H1 (cell line): ENCODE data around the gene B9D1. TPM values are rescaled to one million over a fixed set of nuclear protein-coding genes. Genes with fewer than 3 reads are reported as not detected.

Experiments used
- CTBP2 ChIP-seq: IDR thresholded peaks from 2 replicates; pipeline ENCODE4 v1.7.0; 2011; ENCODE audit warnings: borderline replicate concordance, mild to moderate bottlenecking, moderate library complexity, mixed read lengths, low read length; ENCODE audit not compliant: insufficient read depth, insufficient read length
- NANOG ChIP-seq: IDR thresholded peaks from 2 replicates; pipeline ENCODE4 v1.6.1; 2011; ENCODE audit warnings: low read length, low read depth, mild to moderate bottlenecking, inconsistent platforms; ENCODE audit not compliant: insufficient read depth, poor library complexity, severe bottlenecking
- polyA plus RNA-seq, 7 experiments: library from polyadenylated mRNA; depleted of rRNA in 3 of 7; stranded (reverse) in 5 of 7; unstranded in 2 of 7; fragments of >200 nt in 5 of 7; fragments of 200-250 nt in 2 of 7; gene quantifications; 1 replicate in 5 of 7; 2 replicates in 1 of 7; 4 replicates in 1 of 7; pipeline versions ENCODE4 v1.2.1 to v1.2.3, GENCODE V29; 2011 to 2013; ENCODE audit warnings: missing spikeins in 2 of 7, mixed read lengths in 2 of 7
- total RNA-seq: library from RNA; stranded (reverse); fragmentation: NEBNext Ultra II Directional; extraction: Animal tissue kit (Norgen Biotek cat#: 25700); gene quantifications from 2 replicates; pipeline ENCODE4 v1.2.1, GENCODE V29; 2021

The B9D1 gene
- total and polyA plus RNA-seq, 2 of the 8 experiments (the other 6 are each of a cell fraction or from before 2014, with no cell fraction given), result 24.6 to 65.7 TPM

DNA sequence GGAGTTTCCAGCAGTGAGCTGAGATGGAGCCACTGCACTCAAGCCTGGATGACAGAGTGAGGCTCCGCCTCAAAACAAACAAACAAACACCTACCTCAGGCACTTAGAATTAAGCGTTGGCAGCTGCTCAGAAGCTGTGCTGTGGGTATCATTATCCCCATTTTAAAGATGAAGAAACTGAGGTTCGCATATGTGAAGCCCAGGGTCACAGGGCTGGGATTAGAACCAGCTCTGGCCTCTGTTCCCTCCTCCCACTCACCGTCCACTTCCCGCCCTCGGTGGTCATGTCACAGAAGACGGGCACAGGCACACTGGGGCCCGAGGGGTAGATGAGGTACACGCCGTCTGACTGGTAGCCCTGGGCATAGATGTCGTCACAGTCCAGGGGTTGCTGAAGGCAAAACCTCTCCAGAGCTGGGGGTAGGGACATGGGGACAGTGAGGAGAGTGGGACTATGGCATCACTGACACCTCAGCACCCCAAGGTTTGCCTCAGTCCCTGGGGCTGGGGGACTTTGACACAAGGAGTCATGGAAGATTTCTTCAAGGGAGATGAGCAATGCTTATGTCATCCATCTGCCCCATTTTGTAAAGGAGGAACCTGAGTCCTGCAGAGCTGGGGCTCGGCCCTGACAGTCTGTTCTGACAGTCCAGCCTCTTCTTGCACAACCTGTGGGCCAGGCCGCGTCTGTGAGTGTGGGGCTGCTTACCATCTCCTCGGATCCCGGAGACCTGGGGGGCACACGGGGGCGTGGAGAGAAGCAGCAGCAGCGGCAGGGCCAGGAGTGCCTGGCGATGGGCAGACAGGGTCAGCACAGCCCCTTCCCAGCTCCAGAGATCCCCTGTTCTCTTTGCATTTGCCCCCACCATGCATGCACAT lies 23.8 kb upstream of the B9D1 start (continued):
- TF ChIP-seq NANOG (no peak), CTBP2 (no peak)
- TF ChIP-seq, all 59 proteins: peak for 3
